Osteoblast (primary cell): ENCODE results near the gene PRKAR1A. TPM values are rescaled to one million over a fixed set of nuclear protein-coding genes. Genes with fewer than 3 reads are reported as not detected.
"Not testable (repeated sequence)": the region's sequence is repeated elsewhere in the genome, so short reads cannot be mapped to it uniquely, and the experiment has no call there.

Source experiments
- DNase-seq: peaks from one replicate; pipeline ENCODE4 v3.0.0; 2011; ENCODE audit warnings: low spot score, mixed read lengths; ENCODE audit not compliant: insufficient read length; ENCODE audit errors: missing footprints
- H2AFZ ChIP-seq: 2 replicates; pipeline ENCODE4 v1.6.0; 2011; ENCODE audit warnings: mild to moderate bottlenecking, low read length
- H3K27ac ChIP-seq: 2 replicates; pipeline ENCODE4 v1.5.1; 2011; ENCODE audit warnings: mild to moderate bottlenecking, low read depth, low read length, moderate library complexity
- H3K27me3 ChIP-seq: 2 replicates; pipeline ENCODE4 v1.6.0; 2012; ENCODE audit warnings: mild to moderate bottlenecking, control low read depth, inconsistent platforms, low read length, moderate library complexity; ENCODE audit not compliant: insufficient read depth
- H3K36me3 ChIP-seq: 2 replicates; pipeline ENCODE4 v1.5.1; 2011; ENCODE audit warnings: mild to moderate bottlenecking, low read length, control low read depth, moderate library complexity; ENCODE audit not compliant: insufficient read depth
- H3K4me1 ChIP-seq: 2 replicates; pipeline ENCODE4 v1.5.1; 2011; ENCODE audit warnings: mild to moderate bottlenecking, low read length, control low read depth, moderate library complexity; ENCODE audit not compliant: insufficient read depth
- H3K4me2 ChIP-seq: 2 replicates; pipeline ENCODE4 v1.6.0; 2011; ENCODE audit warnings: mild to moderate bottlenecking, low read length; ENCODE audit not compliant: insufficient read depth
- H3K4me3 ChIP-seq: fragments of 200-600 bp; sonication (generic); 3 replicates; pipeline ENCODE4 v1.5.1; 2012; ENCODE audit warnings: mild to moderate bottlenecking, low read length, inconsistent platforms; ENCODE audit not compliant: insufficient read depth
- H3K79me2 ChIP-seq: 2 replicates; pipeline ENCODE4 v1.6.0; 2012; ENCODE audit warnings: mild to moderate bottlenecking, low read length, control low read depth, inconsistent platforms; ENCODE audit not compliant: insufficient read depth
- H3K9me3 ChIP-seq: 2 replicates; pipeline ENCODE4 v1.5.1; 2011; ENCODE audit warnings: low read depth, low read length, control low read depth
- H4K20me1 ChIP-seq: 2 replicates; pipeline ENCODE4 v1.6.0; 2012; ENCODE audit warnings: mild to moderate bottlenecking, low read length, control low read depth; ENCODE audit not compliant: insufficient read depth
- CTCF ChIP-seq: IDR thresholded peaks from 2 replicates; pipeline ENCODE4 v1.5.1; 2011; ENCODE audit warnings: mild to moderate bottlenecking, low read depth, low read length, moderate library complexity; ENCODE audit errors: extremely low read depth
- total RNA-seq: library from RNA; depleted of rRNA; stranded (reverse); fragments of >200 nt; gene quantifications from 2 replicates; pipeline ENCODE4 v1.2.3, GENCODE V29; 2012

The PRKAR1A gene
- total RNA-seq, 1 donor: 259 TPM

GRCh38 chr17:68489919-68490318 lies 22.3 kb upstream of the PRKAR1A start:
- H3K4me3 ChIP-seq: no peak overlapping the region
- no peak for TF ChIP-seq CTCF
- no peaks in the 10 kb centered on the region for H3K36me3 ChIP-seq
- peak overlapping the region; percentile 29 for H2AFZ ChIP-seq
- H3K4me2 ChIP-seq: no peak overlapping the region
- no peak overlapping the region for H3K27ac ChIP-seq
- DNase-seq: peak; percentile 65
- no peaks in the 10 kb centered on the region for H3K9me3 ChIP-seq
- H3K4me1 ChIP-seq: no peaks in the 10 kb centered on the region
- peaks cover 15% of the 10 kb centered on the region for H3K27me3 ChIP-seq
- H3K79me2 ChIP-seq: no peaks in the 10 kb centered on the region
- H4K20me1 ChIP-seq: no peaks in the 10 kb centered on the region

GRCh38 chr17:68491381-68492231 lies 20.6 kb upstream of the PRKAR1A start:
- no peaks in the 10 kb centered on the region for H3K4me1 ChIP-seq
- no peaks in the 10 kb centered on the region for H4K20me1 ChIP-seq
- H3K27me3 ChIP-seq: peaks cover 2% of the 10 kb centered on the region
- H3K79me2 ChIP-seq: no peaks in the 10 kb centered on the region
- H3K36me3 ChIP-seq: no peaks in the 10 kb centered on the region
- no peak overlapping the region for H2AFZ ChIP-seq
- no peak overlapping the region for H3K4me3 ChIP-seq
- TF ChIP-seq CTCF: no peak
- H3K4me2 ChIP-seq: no peak overlapping the region
- no peaks in the 10 kb centered on the region for H3K9me3 ChIP-seq
- no peak for DNase-seq
- no peak overlapping the region for H3K27ac ChIP-seq

- not testable (repeated sequence) for H4K20me1 ChIP-seq, H2AFZ ChIP-seq, H3K4me1 ChIP-seq, H3K79me2 ChIP-seq, H3K27me3 ChIP-seq, DNase-seq, H3K36me3 ChIP-seq, H3K27ac ChIP-seq, H3K4me2 ChIP-seq, H3K9me3 ChIP-seq, H3K4me3 ChIP-seq
These were observed 19.7 kb upstream of the PRKAR1A start for GRCh38 chr17:68492394-68493054.

- H3K4me3 ChIP-seq: no peak overlapping the region
- H3K4me2 ChIP-seq: no peak overlapping the region
- peaks cover 8% of the 10 kb centered on the region for H3K4me1 ChIP-seq
- H3K79me2 ChIP-seq: no peaks in the 10 kb centered on the region
- no peaks in the 10 kb centered on the region for H4K20me1 ChIP-seq
- no peak for TF ChIP-seq CTCF
- DNase-seq: no peak
- no peak overlapping the region for H2AFZ ChIP-seq
- H3K9me3 ChIP-seq: no peaks in the 10 kb centered on the region
- no peaks in the 10 kb centered on the region for H3K36me3 ChIP-seq
- no peak overlapping the region for H3K27ac ChIP-seq
- peaks cover 2% of the 10 kb centered on the region for H3K27me3 ChIP-seq
These were observed 17.1 kb upstream of the PRKAR1A start for GRCh38 chr17:68495081-68495480.
